Activated B cell treated with CpG ODN at 0.5 μM for 24 hours (primary cell): ENCODE data around the gene TELO2. TPM values are rescaled to one million over a fixed set of nuclear protein-coding genes. Genes with fewer than 3 reads are reported as not detected.

ENCODE experiments used
- ATAC-seq: fragments of 200-7000 bp; cut with Tn5 transposase; one replicate; pipeline ENCODE4 v1.10.0; 2021; ENCODE audit warnings: low read depth, mild to moderate bottlenecking, moderate library complexity
- CTCF ChIA-PET: fragments of 350-600 bp; sonication (Branson Sonifier 250); formaldehyde crosslinking; loops from one replicate; lab custom pipeline; 2021; ENCODE audit warnings: antibody characterized with exemption; lab: Charles Lee
- POLR2A ChIA-PET: fragments of 350-600 bp; sonication (Branson Sonifier 250); formaldehyde crosslinking; loops from one replicate; lab custom pipeline; 2021; ENCODE audit warnings: antibody characterized with exemption; lab: Charles Lee
- DNase-seq: peaks from one replicate; pipeline ENCODE4 v3.0.0; 2022
- H3K27ac Mint-ChIP-seq: one replicate; pipeline ENCODE4 v1.8.0; 2020; ENCODE audit warnings: mixed read lengths
- H3K27me3 Mint-ChIP-seq: one replicate; pipeline ENCODE4 v1.8.0; 2021; ENCODE audit warnings: mixed read lengths
- H3K36me3 Mint-ChIP-seq: one replicate; pipeline ENCODE4 v1.8.0; 2021; ENCODE audit warnings: low read depth, mixed read lengths
- H3K4me1 Mint-ChIP-seq: one replicate; pipeline ENCODE4 v1.8.0; 2021; ENCODE audit warnings: mixed read lengths
- H3K4me3 Mint-ChIP-seq: one replicate; pipeline ENCODE4 v1.8.0; 2020; ENCODE audit warnings: mild to moderate bottlenecking, mixed read lengths
- H3K9me3 Mint-ChIP-seq: one replicate; pipeline ENCODE4 v1.8.0; 2020; ENCODE audit warnings: mixed read lengths
- CTCF ChIP-seq: fragments of 200-600 bp; IDR thresholded peaks from one replicate; pipeline ENCODE4 v1.8.0; 2022; ENCODE audit warnings: antibody characterized with exemption, mild to moderate bottlenecking
- intact Hi-C: fragments of 100-400 bp; cut with micrococcal nuclease; formaldehyde crosslinking; loops from one replicate; pipeline ENCODE4 v1.15.1; 2024
- total RNA-seq: library from RNA; stranded (reverse); gene quantifications from 2 replicates; pipeline ENCODE4 v1.2.3, GENCODE V29; 2022

Gene TELO2
- total RNA-seq, 1 donor from 2014 or later: 78.8 TPM

GRCh38 chr16:1449201-1449788 lies 43.9 kb upstream of the TELO2 start:
- Mint-ChIP-seq H3K27me3 (no peaks in the 10 kb centered on the region), H3K27ac (no peak overlapping the region), H3K36me3 (peaks cover 60% of the 10 kb centered on the region), H3K9me3 (no peaks in the 10 kb centered on the region), H3K4me1 (peaks cover 6% of the 10 kb centered on the region), H3K4me3 (no peak overlapping the region)
- DNase-seq (no peak), ATAC-seq (no peak)
- ChIA-PET POLR2A (no interaction called here), CTCF (no interaction called here)
- intact Hi-C loops: no loop called here
- no peak for TF ChIP-seq CTCF

- Mint-ChIP-seq H3K27ac (no peak overlapping the region), H3K36me3 (peaks cover 68% of the 10 kb centered on the region), H3K9me3 (no peaks in the 10 kb centered on the region), H3K27me3 (no peaks in the 10 kb centered on the region), H3K4me3 (no peak overlapping the region), H3K4me1 (peaks cover 2% of the 10 kb centered on the region)
- no peak for TF ChIP-seq CTCF
- no peak for ATAC-seq
- intact Hi-C loops: loop anchor here (10.0 kb wide), 1 partner anchor 165 kb away; the partner anchor contains the start of genes CRAMP1 and IFT140
- CTCF ChIA-PET: no interaction called here
- DNase-seq: no peak
- POLR2A ChIA-PET: no interaction called here
Observed at GRCh38 chr16:1450218-1450617, 42.9 kb upstream of the TELO2 start.

GRCh38 chr16:1450841-1451240 lies 42.3 kb upstream of the TELO2 start:
- H3K9me3 Mint-ChIP-seq: no peaks in the 10 kb centered on the region
- peaks cover under 1% of the 10 kb centered on the region for H3K4me1 Mint-ChIP-seq
- ChIA-PET POLR2A (no interaction called here), CTCF (no interaction called here)
- intact Hi-C loops: loop anchor here (10.0 kb wide), 1 partner anchor 164 kb away; the partner anchor contains the start of genes CRAMP1 and IFT140
- H3K27ac Mint-ChIP-seq: no peak overlapping the region
- H3K36me3 Mint-ChIP-seq: peaks cover 67% of the 10 kb centered on the region
- no peak for TF ChIP-seq CTCF
- H3K4me3 Mint-ChIP-seq: no peak overlapping the region
- DNase-seq (no peak), ATAC-seq (no peak)
- no peaks in the 10 kb centered on the region for H3K27me3 Mint-ChIP-seq

GRCh38 chr16:1451702-1452392 lies 41.3 kb upstream of the TELO2 start:
- POLR2A ChIA-PET: no interaction called here
- Mint-ChIP-seq H3K27ac (no peak overlapping the region), H3K4me3 (no peak overlapping the region), H3K27me3 (no peaks in the 10 kb centered on the region), H3K36me3 (peaks cover 67% of the 10 kb centered on the region), H3K4me1 (no peaks in the 10 kb centered on the region), H3K9me3 (no peaks in the 10 kb centered on the region)
- intact Hi-C loops: loop anchor here (10.0 kb wide), 1 partner anchor 163 kb away; the partner anchor contains the start of genes CRAMP1 and IFT140
- ATAC-seq (no peak), DNase-seq (no peak)
- CTCF ChIA-PET: no interaction called here
- no peak for TF ChIP-seq CTCF

GRCh38 chr16:1452530-1452929 lies 40.6 kb upstream of the TELO2 start:
- no peak for TF ChIP-seq CTCF
- ChIA-PET POLR2A (no interaction called here), CTCF (no interaction called here)
- H3K27ac Mint-ChIP-seq: no peak overlapping the region
- DNase-seq: no peak
- H3K4me3 Mint-ChIP-seq: no peak overlapping the region
- no peaks in the 10 kb centered on the region for H3K9me3 Mint-ChIP-seq
- intact Hi-C loops: loop anchor here (10.0 kb wide), 1 partner anchor 162 kb away; the partner anchor contains the start of genes CRAMP1 and IFT140
- peaks cover under 1% of the 10 kb centered on the region for H3K4me1 Mint-ChIP-seq
- H3K36me3 Mint-ChIP-seq: peaks cover 65% of the 10 kb centered on the region
- ATAC-seq: no peak
- no peaks in the 10 kb centered on the region for H3K27me3 Mint-ChIP-seq
